ENCODE results near the gene LRRC53.

LRRC53 gene

DNA sequence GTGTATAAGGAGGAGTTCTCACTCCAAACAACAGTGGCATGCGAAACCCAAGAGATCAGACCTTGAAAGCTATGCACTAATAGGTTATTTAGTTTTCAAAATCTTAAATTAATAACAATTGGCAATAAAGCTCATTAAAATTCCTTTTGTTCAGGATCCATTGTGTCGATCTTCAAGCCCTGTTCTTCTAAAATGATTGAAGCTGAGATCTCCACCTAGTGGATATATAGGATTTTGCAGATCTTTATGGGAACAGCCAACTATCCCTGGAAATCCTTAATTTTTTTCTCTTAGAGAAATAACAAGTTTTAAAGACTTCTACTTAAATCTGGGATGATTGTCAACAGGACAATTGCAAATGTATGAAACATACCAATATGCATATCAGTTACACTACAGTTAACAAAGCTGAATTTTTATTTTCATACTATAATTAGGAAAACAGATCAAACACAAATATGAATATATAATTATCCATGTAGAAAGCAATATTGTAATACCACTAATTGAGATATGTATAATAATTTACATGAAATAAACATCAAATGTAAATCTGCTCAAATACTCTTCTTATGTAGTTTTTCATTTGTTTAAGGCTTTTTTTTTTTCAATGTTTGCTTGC is 43.3 kb downstream of the LRRC53 start:
- no peaks in the 10 kb centered on the region for H3K27me3 ChIP-seq (ENCODE audit: control insufficient read depth, insufficient read depth, low read length, poor library complexity, severe bottlenecking)
- no peaks in the 10 kb centered on the region for H3K36me3 ChIP-seq (ENCODE audit: control insufficient read depth, insufficient read depth, low read length)
- WGBS, 2 experiments = 0% methylated on average over 1 of the region's 2 CpGs
- H3K4me1 ChIP-seq (ENCODE audit: control insufficient read depth, insufficient read depth, low read length) = no peaks in the 10 kb centered on the region
- H3K4me3 ChIP-seq (ENCODE audit: insufficient read depth, low read depth, low read length) = no peak overlapping the region
- H3K9me3 ChIP-seq (ENCODE audit: control insufficient read depth, low read length) = no peaks in the 10 kb centered on the region
- no peak overlapping the region for H3K27ac ChIP-seq (ENCODE audit: insufficient read depth, low read depth, low read length, poor library complexity, severe bottlenecking)

DNA sequence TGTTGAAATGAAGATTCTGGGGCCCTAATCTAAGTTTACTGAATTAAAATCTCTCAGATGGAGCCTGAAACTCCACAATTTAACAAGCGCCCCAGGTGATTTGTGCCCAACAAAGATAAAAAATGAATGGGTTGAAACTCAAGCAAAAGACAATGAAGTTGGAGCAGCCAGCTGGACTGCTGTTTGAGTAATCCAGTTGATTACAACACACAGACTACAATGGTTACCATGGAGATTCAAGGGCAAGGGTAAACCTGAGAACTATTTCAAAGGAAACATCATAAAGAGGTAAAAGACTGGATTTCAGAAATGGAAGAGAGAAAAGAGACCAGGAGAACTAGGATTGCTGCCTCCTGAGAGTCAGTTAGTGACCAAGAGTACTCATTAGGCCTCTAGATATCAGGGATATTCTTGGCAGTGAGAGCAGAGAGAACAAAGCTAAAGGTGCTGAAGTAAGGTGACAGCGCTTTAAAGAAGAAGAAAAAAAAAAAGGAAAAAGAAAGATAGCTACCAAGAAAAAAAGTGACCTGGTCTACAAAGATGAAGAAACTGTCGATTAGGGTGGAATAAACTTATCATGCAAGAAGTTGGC is 44.5 kb downstream of the LRRC53 start:
- H3K27me3 ChIP-seq (ENCODE audit: control insufficient read depth, insufficient read depth, low read length, poor library complexity, severe bottlenecking) = no peaks in the 10 kb centered on the region
- H3K4me1 ChIP-seq (ENCODE audit: control insufficient read depth, insufficient read depth, low read length) = no peaks in the 10 kb centered on the region
- H3K36me3 ChIP-seq (ENCODE audit: control insufficient read depth, insufficient read depth, low read length) = no peaks in the 10 kb centered on the region
- H3K27ac ChIP-seq (ENCODE audit: insufficient read depth, low read depth, low read length, poor library complexity, severe bottlenecking) = no peak overlapping the region
- no peak overlapping the region for H3K4me3 ChIP-seq (ENCODE audit: insufficient read depth, low read depth, low read length)
- WGBS, 2 experiments = 88 to 94% methylated on average over 3 of the region's 3 CpGs
- no peaks in the 10 kb centered on the region for H3K9me3 ChIP-seq (ENCODE audit: control insufficient read depth, low read length)

DNA sequence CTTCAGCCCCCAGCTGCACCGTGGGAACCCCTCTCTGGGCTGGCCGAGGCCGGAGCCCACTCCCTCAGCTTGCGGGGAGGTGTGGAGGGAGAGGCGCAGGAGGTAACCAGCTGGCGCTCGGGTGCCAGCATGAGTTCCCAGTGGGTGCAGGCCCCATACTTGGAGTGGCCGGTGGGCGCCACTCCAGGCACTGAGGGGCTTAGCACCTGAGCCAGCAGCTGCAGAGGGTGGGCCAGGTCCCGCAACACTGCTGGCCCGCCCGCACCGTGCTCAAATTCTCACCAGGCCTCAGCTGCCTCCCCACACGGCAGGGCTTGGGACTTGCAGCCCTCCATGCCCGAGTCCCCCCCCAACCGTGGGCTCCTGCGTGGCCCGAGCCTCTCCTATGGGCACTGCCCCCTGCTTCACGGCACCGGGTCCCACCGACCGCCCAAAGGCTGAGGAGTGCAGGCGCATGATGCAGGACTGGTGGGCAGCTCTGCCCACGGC is 47.2 kb downstream of the LRRC53 start:
- Histone ChIP-seq H3K36me3 (ENCODE audit: control insufficient read depth, insufficient read depth, low read length) (no peaks in the 10 kb centered on the region), H3K9me3 (ENCODE audit: control insufficient read depth, low read length) (no peaks in the 10 kb centered on the region), H3K27me3 (ENCODE audit: control insufficient read depth, insufficient read depth, low read length, poor library complexity, severe bottlenecking) (no peaks in the 10 kb centered on the region), H3K27ac (ENCODE audit: insufficient read depth, low read depth, low read length, poor library complexity, severe bottlenecking) (no peak overlapping the region), H3K4me3 (ENCODE audit: insufficient read depth, low read depth, low read length) (no peak overlapping the region), H3K4me1 (ENCODE audit: control insufficient read depth, insufficient read depth, low read length) (no peaks in the 10 kb centered on the region)
- WGBS, 2 experiments = 95 to 96% methylated on average over 24 of the region's 24 CpGs

DNA sequence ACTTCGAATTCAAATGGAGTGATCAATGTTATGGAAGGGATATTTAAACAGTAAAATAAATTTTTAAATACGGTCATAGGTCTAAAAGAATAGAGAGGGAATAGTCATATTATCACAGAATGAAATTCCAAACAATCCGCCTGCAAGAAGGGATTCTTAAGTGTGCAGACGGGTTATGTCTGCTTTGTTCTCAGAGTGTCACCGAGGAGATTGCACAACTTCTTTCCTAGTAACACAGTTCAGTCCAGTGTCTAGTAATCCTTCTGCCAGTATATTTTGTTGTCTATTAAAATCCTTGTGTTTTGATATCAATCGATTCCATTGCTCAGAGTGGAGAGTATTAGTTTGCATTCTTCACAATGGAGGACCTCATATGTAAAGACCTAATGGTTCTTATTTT is 48.4 kb downstream of the LRRC53 start:
- no peaks in the 10 kb centered on the region for H3K36me3 ChIP-seq (ENCODE audit: control insufficient read depth, insufficient read depth, low read length)
- no peak overlapping the region for H3K27ac ChIP-seq (ENCODE audit: insufficient read depth, low read depth, low read length, poor library complexity, severe bottlenecking)
- WGBS, 2 experiments = 95 to 99% methylated on average over 5 to 6 of the region's 6 CpGs
- H3K4me1 ChIP-seq (ENCODE audit: control insufficient read depth, insufficient read depth, low read length) = no peaks in the 10 kb centered on the region
- no peak overlapping the region for H3K4me3 ChIP-seq (ENCODE audit: insufficient read depth, low read depth, low read length)
- H3K9me3 ChIP-seq (ENCODE audit: control insufficient read depth, low read length) = no peaks in the 10 kb centered on the region
- no peaks in the 10 kb centered on the region for H3K27me3 ChIP-seq (ENCODE audit: control insufficient read depth, insufficient read depth, low read length, poor library complexity, severe bottlenecking)

DNA sequence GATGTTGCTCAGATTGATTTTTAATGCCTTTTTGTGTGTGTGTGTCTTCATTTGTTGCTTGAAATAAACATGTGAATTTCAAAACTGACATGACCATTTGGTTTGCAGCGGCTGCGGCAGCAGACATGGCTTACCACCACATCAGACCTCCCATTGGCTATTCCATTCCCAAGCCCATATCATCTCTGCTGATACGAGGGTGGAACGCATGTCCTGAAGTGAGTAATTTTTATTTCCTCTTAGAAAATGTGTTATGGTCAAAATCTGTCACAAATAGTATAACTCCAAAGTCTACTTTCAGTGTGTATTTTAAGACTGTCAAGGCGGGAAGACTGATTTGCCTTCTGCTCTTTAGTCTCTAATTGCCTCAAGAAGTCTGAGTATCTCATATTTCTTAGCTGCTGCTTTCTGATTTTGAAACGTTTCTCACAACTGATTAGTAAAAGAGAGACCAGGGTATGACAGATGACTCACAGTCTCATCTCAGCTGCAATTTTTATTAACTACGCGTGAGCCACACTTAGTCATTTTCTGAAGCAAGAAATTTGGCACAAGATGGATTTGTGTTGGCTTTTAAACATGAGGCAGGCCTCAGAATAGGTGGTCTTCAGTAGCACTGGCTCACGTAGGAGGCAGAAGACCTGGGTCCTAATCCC is 49.0 kb downstream of the LRRC53 start:
- Histone ChIP-seq H3K36me3 (ENCODE audit: control insufficient read depth, insufficient read depth, low read length) (no peaks in the 10 kb centered on the region), H3K4me3 (ENCODE audit: insufficient read depth, low read depth, low read length) (no peak overlapping the region), H3K27me3 (ENCODE audit: control insufficient read depth, insufficient read depth, low read length, poor library complexity, severe bottlenecking) (no peaks in the 10 kb centered on the region), H3K9me3 (ENCODE audit: control insufficient read depth, low read length) (no peaks in the 10 kb centered on the region), H3K27ac (ENCODE audit: insufficient read depth, low read depth, low read length, poor library complexity, severe bottlenecking) (no peak overlapping the region), H3K4me1 (ENCODE audit: control insufficient read depth, insufficient read depth, low read length) (no peaks in the 10 kb centered on the region)
- WGBS, 2 experiments = 91 to 93% methylated on average over 7 to 9 of the region's 9 CpGs

DNA sequence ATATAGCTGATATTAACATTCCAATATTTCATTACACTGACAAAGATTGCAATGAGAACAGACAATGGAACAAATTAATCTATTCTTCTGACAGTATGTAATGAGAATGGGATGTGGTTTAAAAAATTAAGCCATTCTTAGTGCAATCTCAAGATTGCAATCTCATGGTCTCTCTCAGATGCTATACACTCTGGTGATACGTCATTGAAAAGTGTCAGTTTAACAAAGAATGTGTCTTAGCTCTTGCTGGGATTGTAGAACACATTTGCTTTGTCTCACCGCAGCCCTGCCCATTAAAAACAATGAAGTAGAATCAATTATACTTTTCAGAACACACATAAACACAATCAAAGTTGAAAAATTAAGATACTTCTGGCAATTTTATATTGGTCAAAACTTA is 55.2 kb downstream of the LRRC53 start:
- Histone ChIP-seq H3K36me3 (ENCODE audit: control insufficient read depth, insufficient read depth, low read length) (no peaks in the 10 kb centered on the region), H3K9me3 (ENCODE audit: control insufficient read depth, low read length) (no peaks in the 10 kb centered on the region), H3K27ac (ENCODE audit: insufficient read depth, low read depth, low read length, poor library complexity, severe bottlenecking) (no peak overlapping the region), H3K4me3 (ENCODE audit: insufficient read depth, low read depth, low read length) (no peak overlapping the region), H3K27me3 (ENCODE audit: control insufficient read depth, insufficient read depth, low read length, poor library complexity, severe bottlenecking) (no peaks in the 10 kb centered on the region), H3K4me1 (ENCODE audit: control insufficient read depth, insufficient read depth, low read length) (no peaks in the 10 kb centered on the region)
- WGBS, 2 experiments = 86 to 87% methylated on average over 2 of the region's 2 CpGs

DNA sequence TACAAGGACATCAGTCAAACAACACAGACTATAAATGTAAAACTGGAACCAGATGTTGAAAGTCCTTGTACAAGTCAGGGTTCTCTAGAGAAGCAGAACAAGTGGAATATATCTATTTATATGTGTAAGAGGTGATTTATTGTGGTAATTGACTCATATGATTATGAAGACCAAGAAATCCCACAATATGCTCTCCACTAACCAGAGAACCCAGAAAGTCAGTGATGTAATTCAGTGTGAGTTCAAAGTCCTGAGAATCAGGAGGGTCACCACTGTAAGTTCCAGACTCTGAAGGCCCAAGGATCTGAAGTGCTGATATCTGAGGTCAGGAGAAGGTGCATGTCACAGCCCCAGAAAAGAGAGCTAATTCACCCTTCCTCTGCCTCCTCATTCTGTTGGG is 57.0 kb downstream of the LRRC53 start:
- Histone ChIP-seq H3K9me3 (ENCODE audit: control insufficient read depth, low read length) (no peaks in the 10 kb centered on the region), H3K27me3 (ENCODE audit: control insufficient read depth, insufficient read depth, low read length, poor library complexity, severe bottlenecking) (no peaks in the 10 kb centered on the region), H3K4me1 (ENCODE audit: control insufficient read depth, insufficient read depth, low read length) (no peaks in the 10 kb centered on the region), H3K4me3 (ENCODE audit: insufficient read depth, low read depth, low read length) (no peak overlapping the region), H3K27ac (ENCODE audit: insufficient read depth, low read depth, low read length, poor library complexity, severe bottlenecking) (no peak overlapping the region), H3K36me3 (ENCODE audit: control insufficient read depth, insufficient read depth, low read length) (no peaks in the 10 kb centered on the region)

DNA sequence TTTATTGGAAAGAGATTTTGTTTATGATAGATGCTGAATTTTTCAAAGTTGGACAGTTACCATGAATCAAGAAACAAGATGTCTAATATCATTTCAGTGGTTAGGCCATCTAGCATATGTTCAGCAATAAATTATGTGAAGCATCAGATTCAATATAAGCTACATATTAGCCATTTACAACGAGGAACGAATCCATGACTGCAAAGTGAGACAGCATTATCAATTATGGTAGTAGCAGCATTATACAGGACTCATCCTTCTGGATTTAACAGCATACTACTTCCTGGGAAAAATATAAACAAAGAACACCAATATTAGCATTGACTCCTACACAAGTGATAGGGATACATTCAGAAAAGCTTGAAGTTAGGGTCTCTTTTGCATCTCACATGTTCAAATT is 59.1 kb downstream of the LRRC53 start:
- Histone ChIP-seq H3K36me3 (ENCODE audit: control insufficient read depth, insufficient read depth, low read length) (no peaks in the 10 kb centered on the region), H3K27me3 (ENCODE audit: control insufficient read depth, insufficient read depth, low read length, poor library complexity, severe bottlenecking) (no peaks in the 10 kb centered on the region), H3K9me3 (ENCODE audit: control insufficient read depth, low read length) (no peaks in the 10 kb centered on the region), H3K4me1 (ENCODE audit: control insufficient read depth, insufficient read depth, low read length) (no peaks in the 10 kb centered on the region), H3K27ac (ENCODE audit: insufficient read depth, low read depth, low read length, poor library complexity, severe bottlenecking) (no peak overlapping the region), H3K4me3 (ENCODE audit: insufficient read depth, low read depth, low read length) (no peak overlapping the region)
- WGBS, 2 experiments = 100% methylated on average over 2 of the region's 2 CpGs

DNA sequence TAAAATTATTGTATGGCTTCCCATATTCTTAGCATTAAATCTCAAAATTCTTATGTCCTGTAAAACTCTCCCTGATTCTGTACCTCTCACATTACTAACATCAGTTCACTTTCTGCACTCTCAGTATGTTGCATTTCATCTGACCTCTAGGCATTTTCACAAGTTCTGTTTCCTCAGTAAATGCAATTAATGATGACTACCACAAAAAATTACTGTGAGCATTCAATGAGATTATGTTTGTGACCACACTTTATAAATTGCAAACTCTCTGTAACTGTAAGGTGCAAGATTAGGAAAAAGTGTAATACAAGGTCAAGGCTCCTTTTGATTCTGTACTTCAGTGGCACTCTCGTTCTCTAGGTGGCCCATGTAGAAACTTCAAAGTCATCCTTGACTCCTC is 60.4 kb downstream of the LRRC53 start:
- H3K27ac ChIP-seq (ENCODE audit: insufficient read depth, low read depth, low read length, poor library complexity, severe bottlenecking) = no peak overlapping the region
- WGBS, 2 experiments = 87 to 93% methylated on average over 1 of the region's 1 CpG
- no peaks in the 10 kb centered on the region for H3K9me3 ChIP-seq (ENCODE audit: control insufficient read depth, low read length)
- H3K27me3 ChIP-seq (ENCODE audit: control insufficient read depth, insufficient read depth, low read length, poor library complexity, severe bottlenecking) = no peaks in the 10 kb centered on the region
- H3K4me3 ChIP-seq (ENCODE audit: insufficient read depth, low read depth, low read length) = no peak overlapping the region
- no peaks in the 10 kb centered on the region for H3K4me1 ChIP-seq (ENCODE audit: control insufficient read depth, insufficient read depth, low read length)
- H3K36me3 ChIP-seq (ENCODE audit: control insufficient read depth, insufficient read depth, low read length) = no peaks in the 10 kb centered on the region

DNA sequence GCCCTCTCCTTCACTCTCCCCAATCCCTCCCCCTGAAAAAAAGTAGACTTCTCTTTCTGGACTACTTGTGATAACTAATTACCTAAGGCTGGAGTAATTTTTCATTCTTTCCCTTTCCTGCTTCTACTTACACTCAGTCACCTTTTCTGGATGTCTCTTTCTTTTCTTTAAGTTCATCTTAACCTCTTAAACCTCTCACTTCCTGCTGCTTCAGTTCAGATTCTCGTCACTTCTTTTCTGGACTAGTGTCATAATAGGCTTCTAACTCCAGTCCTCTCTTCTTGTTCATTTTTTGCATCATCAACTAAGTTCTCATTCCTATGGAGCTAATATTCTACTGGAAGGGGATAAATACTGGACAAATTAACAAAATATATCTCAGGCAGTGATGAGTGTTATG is 75.4 kb downstream of the LRRC53 start:
- Histone ChIP-seq H3K36me3 (ENCODE audit: control insufficient read depth, insufficient read depth, low read length) (no peaks in the 10 kb centered on the region), H3K27ac (ENCODE audit: insufficient read depth, low read depth, low read length, poor library complexity, severe bottlenecking) (no peak overlapping the region), H3K4me1 (ENCODE audit: control insufficient read depth, insufficient read depth, low read length) (no peaks in the 10 kb centered on the region), H3K9me3 (ENCODE audit: control insufficient read depth, low read length) (no peaks in the 10 kb centered on the region), H3K4me3 (ENCODE audit: insufficient read depth, low read depth, low read length) (no peak overlapping the region), H3K27me3 (ENCODE audit: control insufficient read depth, insufficient read depth, low read length, poor library complexity, severe bottlenecking) (no peaks in the 10 kb centered on the region)
- 83 to 88% methylated on average over 1 of the region's 1 CpG for whole genome bisulfite sequencing, 2 experiments
